Stomach (tissue), 4 donors: ENCODE data around the gene DSEL.

ENCODE experiments used
- CTCF ChIP-seq, 7 experiments: fragments of 450-650 bp in 4 of 7; fragments of 200-600 bp in 3 of 7; sonication (generic) in 3 of 7; IDR thresholded peaks; one replicate each; pipeline ENCODE4 v1.5.1; 2016 to 2019; ENCODE audit warnings: antibody characterized with exemption in 7 of 7, control low read depth in 2 of 7, mild to moderate bottlenecking in 1 of 7
- EP300 ChIP-seq: sonication (generic); formaldehyde crosslinking; IDR thresholded peaks from one replicate; pipeline ENCODE4 v1.6.1; 2017; ENCODE audit warnings: antibody characterized with exemption

DNA sequence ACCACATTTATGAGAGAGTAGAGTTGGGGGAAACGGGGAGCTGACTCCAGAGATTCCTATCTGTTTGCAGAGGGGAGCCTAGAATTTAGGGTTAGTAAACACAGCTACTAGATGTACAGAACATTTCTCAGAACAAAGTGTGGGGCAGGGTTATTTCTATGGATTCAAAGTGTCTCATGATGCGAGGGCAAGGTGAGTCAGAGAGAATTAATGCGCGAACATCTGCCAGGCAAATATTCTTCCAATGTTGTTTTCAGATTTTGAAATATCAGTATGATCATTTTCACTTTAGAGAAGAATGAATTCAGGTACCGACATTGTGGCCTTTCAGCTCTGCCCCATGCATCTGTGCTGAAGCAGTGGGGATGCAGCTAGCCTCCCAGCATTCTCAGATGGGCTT is 2.0 kb upstream of the DSEL start:
- no peak for TF ChIP-seq CTCF (IDR thresholded peaks at IDR 0.05)
- TF ChIP-seq EP300, result no peak
